Measurements from ENCODE around the gene UPB1.
"Not testable (repeated sequence)": the region's sequence is repeated elsewhere in the genome, so short reads cannot be mapped to it uniquely, and the experiment has no call there.

UPB1 gene

DNA sequence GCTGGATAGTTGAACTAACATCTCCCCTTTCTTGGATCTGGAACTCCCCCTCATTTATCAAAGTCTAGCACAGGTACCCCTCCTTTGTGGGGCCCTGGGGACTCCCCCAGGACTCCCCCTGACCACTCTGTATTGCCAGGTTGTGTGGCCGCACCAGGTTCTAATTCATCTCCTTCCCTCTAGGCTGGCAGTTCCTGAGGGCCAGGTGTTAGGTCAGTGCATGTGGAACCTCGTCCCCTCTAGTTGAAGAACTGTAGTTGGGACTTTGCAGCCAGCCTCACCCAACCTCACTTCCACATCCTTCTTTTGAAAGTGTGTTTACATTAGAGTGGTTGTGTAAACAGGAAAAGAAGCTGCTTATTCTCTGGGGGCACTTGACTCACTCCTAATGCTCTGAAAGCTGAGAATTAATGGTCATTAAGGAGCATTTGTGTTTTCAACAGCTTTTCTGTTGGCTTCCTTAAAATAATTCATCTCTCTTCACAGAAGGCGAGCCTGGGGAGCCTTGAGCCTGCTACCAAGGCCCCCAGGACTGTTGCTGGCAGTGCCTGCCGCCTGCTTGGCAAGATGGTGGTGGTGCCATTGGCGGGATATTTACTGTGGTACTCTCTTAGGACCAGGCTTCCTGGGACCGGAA is 11.8 kb downstream of the UPB1 start:
- DNase-seq, result no peak

DNA sequence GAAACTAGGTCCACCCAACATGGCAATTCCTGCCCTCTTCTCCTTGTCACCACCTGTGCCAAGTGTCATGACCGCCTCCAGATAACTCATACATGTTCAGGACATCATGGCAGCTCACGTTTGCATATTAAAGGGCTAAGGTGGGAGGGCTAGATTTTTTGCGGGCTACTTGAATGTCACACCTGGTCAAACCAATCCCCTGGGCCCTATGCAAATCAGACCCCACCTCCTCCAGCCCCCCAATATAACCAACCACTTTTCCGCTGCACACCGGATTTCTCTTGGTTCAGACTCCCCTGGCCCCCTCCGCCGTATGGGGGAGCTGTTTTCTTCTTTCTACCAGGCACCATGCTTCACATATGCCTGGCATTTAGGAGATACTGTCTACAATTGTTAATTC is 12.6 kb downstream of the UPB1 start:
- no peak for DNase-seq

DNA sequence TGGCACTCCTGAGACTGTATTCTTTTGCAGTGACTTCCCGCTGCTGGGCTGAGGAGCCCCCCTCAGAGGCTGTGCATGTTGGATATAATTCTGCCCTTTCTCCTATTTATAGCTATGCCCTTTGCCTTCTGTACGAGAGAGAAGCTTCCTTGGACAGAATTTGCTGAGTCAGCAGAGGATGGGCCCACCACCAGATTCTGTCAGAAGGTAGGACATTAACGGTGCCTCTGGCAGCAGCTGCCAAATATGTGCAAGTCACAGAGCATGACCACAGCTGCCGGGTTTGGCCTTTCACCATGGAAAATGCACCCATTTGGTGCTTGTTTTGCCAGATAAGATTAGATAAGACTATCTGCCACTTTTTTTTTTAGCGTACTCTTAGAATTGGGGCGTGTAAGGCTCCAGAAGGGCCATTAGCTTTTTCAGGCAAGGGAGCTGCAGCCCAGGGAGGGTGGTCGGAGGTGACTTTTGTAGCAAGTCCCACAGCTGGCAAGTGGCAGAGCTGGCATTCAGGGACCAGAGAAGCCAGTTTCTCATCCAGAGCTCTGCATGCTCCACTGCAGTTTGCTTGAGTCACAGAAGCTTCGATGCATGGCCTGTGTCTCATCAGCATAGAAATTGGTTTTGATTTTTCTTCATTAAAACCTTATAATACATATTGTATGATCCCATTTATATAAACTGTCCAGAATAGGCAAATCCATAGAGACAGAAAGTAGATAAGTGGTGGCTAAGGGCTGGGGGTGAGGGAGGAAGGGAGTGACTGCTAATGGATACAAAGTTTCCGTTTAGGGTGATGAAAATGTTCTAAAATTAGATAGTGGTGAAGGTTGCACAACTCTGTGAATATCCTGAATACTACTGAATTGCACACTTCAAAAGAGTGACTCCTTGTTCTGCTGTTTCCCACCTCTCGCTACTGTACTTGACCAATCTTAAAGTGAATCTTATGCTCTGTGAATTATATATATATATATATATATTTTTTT is 15.8 kb downstream of the UPB1 start:
- DNase-seq, result peak; percentile 95

DNA sequence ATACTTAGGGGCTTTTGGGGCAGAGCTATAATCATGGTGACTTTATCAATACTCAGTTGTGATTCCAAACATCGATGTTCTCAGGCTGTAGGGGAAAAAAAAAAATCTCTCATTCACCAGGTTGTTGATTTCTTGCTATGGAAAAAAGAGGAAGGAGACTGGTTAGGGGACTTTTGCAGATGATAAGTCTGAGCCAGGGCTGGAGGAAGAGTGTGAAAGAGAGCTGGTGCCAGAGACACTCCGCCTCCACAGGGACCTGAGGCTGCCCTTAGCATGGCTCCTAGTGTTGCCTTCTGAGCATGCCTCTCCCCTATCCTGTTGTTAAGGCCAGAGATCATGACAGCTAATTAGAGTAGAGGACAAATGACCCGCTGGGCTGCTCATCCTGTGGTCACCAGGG is 16.9 kb downstream of the UPB1 start:
- peak; percentile 89 for DNase-seq

DNA sequence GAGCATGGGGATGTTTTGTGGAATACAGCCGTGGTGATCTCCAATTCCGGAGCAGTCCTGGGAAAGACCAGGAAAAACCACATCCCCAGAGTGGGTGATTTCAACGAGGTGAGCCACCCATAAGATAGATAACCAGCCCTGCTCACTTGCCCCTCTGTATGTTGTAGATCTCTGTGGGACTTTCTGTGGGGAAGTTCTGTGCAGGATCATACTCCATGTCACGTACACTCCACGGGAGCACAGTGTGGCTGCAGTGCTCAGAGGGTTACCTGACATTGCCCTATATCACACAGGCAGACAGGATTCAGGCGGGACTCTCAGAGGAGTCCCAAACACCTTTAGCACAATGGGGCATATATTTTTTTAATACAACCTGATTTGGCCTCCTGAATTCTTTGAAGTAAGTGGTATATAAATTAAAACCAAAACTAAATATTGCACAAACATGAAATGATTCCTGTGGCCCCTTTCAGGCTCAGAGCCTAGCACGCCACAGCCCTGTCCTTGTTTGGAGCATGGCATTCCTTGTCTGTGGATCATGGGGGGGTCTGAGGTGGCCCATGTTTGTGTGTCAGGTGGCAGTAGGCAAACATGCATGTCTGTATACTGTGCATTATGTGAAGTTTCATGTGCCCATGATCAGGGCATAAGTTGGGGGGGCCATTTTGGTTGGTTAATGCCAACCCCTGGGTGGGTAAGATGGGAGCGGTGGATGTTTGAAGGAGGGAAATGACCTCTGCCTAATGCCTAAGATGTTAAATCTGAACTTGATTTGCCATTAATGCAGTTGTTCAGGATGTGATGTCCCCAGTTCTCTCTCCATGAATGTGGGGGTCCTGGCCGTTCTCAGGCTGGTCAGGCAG is 18.5 kb downstream of the UPB1 start:
- DNase-seq, result no peak

DNA sequence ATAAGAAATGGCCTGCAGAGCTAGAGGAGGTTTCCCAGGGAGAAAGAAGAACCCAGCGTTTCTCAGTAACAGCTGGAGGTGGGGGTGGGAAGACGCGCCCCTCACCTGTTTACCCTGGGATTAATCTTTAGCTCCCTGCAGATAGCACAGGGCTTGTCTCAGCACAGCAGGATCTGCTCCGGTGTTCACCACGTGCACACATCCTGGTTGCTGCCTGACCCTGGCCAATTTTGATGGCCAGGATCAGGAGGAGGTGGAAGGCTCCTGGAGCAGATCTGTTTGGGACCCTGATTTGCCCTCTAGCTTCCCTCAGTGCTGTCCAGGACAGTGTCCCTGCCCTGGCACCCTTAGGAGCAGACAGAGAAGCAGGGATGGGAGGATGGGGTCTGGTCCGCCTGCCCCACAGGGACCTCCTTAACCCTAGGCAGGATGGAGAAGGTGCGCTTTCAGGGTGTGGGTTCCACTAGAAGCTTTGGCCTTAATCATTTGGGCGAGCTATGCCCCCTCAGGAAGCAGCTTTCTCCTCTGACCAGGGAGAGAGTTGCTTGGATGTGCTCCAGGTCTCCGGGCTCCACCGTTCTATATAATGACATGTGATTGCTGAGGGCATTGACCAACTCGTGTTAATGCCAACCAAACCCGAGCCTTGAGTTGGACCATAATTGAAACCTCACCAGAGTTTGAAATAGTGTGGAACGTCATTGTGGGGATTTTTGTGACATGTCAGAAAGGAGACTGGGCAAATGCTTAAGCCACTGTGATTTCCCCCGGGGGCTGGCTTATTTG is 19.3 kb downstream of the UPB1 start:
- no peak for DNase-seq

DNA sequence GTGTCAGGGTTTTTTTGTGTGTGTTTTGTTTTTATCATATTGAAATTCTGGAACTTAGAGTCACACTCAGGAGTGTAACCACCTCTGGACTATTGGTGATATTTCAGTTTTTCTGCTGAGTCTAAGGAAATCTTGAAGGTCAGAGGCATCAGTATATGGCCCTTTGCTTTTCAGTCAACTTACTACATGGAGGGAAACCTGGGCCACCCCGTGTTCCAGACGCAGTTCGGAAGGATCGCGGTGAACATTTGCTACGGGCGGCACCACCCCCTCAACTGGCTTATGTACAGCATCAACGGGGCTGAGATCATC is 19.9 kb downstream of the UPB1 start:
- DNase-seq, result no peak

DNA sequence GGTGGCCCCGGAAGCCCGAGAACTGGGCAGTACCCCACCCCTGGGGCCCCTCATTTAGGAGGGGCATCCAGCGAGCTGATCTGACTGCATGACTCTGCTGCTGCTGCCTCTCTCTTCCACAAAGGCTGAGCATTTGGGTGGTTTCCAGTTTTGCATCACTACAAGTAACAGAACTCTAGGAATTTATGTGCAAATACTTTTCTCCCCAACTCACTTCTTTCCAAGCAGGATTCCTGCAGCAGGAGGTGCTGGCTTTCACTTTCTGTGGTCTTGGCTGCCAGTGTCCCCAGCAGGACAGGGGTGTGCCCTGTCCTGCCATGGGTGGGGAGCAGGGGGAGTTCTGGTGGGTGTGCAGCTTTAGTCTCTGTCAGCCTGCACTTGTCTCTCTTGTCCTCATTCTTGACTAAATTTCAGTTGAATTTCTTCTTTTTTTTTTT is 21.2 kb downstream of the UPB1 start:
- no peak for DNase-seq

DNA sequence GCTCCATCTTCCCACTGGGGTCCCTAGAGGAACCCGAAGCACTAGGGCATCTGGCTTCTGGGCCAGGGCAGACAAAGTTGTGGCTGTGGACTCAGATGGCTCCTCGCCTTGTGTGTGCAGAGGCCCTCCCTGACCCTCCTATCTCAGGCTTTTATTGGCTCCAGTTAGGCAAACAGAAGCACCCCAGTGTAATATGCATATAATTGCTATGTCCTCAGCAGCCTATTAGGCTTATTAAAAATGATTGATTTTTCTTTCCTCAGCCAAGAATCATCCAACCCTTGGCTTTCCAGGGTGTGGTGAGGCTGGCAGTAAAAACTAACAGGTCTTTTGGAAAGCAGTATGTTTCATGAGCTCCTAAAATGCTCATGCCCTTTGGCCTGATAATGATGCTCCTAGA is 22.3 kb downstream of the UPB1 start:
- DNase-seq, result no peak

DNA sequence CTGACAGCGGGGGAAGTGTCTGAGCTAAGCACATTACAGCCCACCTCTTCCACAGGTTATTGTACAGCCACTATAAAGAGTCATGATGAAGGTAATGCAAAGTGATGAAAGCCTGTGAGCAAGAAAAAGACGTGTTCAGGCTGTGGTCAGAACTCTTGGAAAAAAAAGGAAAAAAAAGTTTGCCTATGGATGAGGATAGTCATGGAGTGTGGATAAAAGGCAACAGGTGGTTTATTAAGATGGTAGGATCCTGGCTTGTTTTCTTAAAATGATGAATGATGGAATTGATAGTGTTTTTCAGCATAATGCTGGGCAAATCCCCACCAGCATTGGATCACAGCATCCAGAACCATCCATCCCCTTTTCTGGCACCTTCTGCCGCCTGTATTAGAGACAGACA is 23.1 kb downstream of the UPB1 start:
- DNase-seq, result no peak

DNA sequence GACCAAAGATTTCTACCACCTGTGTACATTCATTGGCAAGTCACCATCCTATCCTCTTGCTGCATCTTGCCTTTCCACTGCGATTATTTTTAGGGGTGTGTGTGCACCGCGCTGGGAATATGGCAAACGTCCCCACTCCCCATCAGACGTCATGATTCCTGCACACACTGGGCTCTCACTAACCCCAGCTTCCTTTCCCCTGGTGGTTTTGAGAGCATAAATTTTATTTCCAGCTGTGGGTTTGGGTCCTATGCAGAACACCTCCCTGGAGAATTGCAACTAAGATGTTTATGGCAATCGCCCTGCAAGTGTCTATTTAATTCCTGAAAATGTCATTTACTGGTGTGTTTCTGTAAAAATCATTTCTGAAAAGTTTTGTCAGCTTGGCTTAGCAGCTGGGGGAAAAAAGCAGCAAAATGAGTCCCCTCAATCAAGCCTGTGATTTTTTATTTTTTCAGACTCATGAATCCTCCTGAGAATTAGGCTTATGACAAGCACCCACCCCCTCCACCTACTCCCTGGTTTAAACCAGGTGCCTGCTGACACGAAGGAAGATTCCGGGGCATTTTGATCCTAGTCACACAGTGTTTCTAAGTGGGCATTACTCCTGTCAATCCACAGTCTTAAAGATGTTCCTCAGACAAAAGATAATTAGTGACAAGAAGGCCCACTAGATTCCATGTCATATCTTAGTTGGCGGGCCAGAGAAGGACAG is 23.8 kb downstream of the UPB1 start:
- DNase-seq, result no peak

DNA sequence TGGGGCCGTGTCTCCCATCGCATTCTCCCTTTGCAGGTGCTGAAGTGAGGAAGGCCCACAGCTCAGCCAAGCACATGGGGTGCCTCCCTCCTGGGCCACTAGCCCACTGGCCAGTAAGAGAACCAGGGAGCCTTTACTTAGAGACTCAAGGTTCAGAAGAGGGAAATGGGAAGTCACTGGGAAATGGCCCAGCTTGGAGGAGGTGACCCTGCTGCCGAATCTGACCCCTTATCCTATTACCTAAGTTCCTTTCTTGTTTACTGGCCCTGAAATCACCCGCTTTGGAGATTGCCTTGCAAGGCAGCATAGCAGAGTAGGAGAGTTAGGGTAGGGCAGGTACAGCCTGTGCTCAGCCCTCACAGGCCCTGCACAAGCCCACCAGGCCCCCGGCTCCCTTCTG is 24.4 kb downstream of the UPB1 start:
- no peak for DNase-seq

DNA sequence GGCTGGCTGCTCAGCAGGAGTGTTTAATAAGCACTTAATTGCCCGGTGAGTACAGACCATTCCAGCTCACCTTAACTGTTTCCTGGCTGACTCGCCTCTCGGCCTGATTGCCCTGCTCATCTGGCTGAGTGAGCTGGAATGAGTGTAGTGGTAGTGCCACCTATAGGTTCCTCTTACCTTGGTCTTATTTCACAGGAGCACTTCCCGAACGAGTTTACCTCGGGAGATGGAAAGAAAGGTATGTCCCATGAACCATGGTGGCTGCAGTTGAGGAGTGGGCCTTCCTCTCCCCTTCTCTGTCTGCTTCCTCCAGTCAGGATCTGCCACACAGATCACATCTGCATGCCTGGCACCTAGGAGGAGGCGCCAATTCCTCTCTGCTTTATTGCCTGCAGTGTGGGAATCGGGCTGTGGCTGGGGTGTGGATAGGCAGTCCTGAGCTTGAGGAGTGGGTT is 26.7 kb downstream of the UPB1 start:
- DNase-seq, result peak; percentile 84

DNA sequence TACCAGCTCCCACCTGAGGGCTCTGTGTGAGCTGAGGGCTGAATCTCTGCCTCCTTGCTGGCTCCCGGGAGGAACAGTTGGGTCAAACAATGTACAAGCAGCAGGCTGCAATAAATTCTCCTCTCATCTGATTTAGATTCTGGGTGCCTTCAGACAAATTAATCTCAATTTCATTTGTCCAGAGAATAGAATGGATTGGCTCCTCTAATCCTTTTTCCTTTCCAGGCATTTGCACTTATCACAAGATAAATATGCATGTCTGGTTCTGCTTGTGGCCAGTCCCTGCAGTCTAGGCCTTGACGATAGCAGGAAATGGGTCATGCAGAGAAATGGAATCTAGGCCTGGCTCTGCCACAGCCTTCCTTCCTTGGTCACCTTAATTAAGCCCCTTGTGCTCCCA is 28.7 kb downstream of the UPB1 start:
- no peak for DNase-seq

DNA sequence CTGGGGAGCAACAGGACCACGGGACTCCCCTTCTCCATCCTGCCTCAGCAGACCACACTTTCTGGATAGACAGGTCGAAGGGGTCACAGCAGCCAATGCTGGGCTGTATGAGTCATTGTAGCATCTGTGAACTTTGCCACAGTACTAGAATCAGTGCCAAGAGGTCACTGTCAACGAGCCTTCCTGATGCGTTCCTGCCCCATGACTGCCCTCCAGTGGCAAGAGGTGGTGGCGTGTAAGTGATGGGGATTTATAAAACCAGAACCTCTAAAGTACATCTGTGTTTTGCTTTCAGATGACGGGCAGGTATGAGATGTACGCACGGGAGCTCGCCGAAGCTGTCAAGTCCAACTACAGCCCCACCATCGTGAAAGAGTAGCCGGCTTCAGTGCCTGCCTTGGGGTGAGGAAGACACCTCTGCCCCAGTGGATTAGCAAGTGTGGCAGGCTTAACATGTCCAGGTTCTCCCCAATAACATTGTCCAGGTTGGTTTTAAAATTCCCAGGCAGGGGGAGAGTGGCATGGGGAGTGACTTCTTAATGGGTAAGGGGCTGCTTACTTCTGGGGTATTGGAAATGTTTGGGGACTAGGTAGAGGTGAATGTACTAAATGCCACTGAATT is 30.4 kb downstream of the UPB1 start:
- peak; percentile 93 for DNase-seq

DNA sequence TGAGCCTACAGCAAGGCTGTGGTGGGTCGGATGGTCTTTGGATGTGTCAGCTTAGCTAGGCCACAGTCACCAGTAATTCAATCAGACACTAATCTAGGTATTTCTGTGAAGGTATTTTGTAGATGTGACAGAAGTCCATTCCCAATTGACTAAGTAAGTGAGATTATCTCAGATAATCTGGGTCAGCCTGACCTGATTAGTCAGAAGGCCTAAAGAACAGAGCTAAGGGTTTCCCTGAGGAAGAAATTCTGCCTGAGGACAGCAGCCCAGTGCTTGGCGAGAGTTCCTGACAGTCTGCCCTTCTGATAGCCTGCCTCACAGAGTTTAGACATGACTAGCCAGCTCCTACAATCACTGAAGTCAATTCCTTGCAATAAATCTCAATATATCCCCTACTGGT is 31.1 kb downstream of the UPB1 start:
- no peak for DNase-seq

DNA sequence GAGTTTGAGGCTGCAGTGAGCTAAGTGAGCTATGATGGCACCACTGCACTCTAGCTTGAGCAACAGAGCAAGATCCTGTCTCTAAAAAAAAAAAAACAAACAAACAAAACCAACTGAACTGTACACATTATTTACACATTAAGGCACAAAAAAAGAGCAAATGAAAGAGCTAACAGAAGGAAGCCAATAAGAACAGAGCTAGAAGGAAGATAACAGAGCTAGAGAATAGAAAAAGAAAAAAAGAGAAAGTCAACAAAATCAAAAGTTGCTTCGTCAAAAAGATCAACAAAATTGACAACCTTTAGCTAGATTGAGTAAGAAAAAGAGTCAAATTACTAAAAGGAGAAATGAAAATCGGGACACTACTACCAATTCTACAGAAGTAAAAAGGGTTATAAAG is 34.8 kb downstream of the UPB1 start:
- no peak for DNase-seq

DNA sequence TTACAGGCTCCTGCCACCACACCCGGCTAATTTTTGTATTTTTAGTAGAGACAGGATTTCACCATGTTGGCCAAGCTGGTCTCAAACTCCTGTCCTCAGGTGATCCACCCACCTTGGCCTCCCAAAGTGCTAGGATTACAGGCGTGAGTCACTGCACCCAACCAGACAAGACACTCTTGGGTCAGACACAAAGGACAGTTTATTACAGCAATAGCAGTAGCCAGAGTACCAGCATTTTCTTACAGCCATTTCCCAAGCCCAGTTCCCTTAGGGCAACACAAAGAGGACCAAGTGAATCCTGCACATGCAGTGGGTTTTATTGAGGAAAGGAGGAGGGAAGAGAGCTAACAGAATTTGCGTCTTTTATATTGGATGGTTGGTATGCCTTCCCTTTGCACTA is 35.8 kb downstream of the UPB1 start:
- not testable (repeated sequence) for DNase-seq

DNA sequence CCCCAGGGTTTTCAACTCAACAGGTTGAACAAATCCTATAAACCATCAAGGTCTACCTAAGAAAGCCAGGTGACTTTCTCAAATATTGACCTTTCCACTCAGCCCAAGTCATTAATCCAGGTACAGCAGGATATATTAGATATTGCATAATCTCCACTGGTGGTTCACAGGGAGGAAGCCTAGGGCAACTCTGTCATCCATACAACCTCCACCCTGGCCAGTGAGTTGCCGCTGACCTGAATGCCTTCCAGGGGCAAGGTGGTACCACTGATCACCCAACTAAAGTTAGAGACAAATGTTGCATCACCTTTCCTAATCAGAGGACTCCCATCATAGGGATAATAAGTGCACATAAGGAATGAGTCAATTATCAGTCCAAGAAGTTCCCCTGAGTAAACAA is 36.9 kb downstream of the UPB1 start:
- no peak for DNase-seq

DNA sequence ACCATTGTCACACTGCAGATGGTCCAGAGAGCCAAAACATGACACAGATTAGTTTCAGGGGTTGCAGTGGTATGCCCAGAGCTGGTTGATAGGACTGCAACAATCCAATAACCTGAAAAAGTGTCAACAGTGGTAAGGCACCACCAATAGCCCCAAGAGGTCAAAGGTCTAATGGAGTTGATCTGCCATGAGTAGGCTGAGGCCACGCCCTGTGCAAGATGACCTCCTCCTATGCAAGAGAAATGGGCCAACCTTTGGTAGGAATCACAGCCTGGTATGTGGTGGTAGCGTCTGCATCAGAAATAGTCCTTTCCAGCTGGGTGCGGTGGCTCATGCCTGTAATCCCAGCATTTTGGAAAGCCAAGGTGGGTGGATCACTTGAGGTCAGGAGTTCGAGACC is 40.2 kb downstream of the UPB1 start:
- DNase-seq, result no peak

DNA sequence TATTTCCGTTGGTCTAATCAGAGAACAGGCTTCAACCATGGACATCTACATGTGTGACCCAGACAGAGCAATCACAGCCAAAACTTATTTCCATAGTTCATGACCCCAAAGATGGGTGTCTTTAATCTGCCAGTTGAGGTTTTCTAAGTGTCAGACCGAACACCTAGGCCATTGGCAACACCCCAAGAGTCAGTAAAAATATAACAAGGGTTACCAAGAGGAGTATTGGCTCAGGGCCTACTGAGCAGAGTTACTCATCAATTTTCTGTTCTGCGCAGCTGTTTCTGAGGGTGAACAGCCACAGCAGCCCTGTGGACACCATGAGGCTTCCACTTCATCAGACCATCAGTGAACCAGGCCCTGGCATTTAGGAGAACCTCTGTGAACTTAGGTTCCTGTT is 41.0 kb downstream of the UPB1 start:
- no peak for DNase-seq

DNA sequence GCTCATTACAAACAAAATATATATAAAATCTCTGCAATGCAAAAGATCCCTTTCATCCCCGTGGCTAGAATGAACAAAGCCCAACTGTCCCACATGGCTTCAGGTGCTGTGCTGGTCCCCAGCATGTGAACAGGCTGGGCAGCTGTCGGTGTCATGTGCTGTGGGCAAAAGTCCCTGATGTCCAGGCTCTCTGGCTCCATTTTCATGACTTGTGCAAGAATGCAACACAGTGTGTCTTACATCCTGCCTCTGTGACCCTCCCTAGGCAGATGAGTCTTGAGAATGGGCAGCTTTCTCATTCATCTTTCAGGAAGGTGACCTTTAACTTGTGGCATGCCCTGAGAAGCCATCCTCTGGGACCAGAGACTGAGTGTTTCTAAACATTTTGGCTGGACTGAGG is 45.3 kb downstream of the UPB1 start:
- DNase-seq, result no peak

Measured in OCI-M1 (cell line).